NCI-H446 (cell line): ENCODE measurements around the gene NIPBL.
"Not testable (repeated sequence)": the region's sequence is repeated elsewhere in the genome, so short reads cannot be mapped to it uniquely, and the experiment has no call there.

Experiments
- DNase-seq, 2 experiments: peaks; one replicate each; lab custom pipeline; 2025; lab: John Stamatoyannopoulos, UW

Gene NIPBL

GRCh38 chr5:36946101-36946500, 69.5 kb downstream of the NIPBL start:
- no peak for DNase-seq

DNA sequence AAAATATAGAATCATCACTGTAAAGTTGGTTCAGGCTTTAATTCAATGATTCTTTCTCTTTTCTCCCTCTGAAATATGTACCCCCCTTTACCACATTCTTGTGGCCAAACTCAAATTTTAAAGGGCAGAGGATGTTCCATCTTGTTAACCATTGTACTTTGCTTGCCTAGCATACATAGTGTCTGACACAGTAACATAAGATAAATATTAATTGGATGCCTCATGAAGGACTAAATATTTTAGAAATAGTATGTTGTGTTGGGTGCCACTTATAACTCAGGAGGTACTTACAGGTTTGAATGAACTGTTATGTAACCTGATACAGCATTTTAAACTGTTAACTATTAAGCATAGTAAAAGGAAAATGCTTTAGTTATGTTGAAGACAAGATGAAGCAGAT, 71.5 kb downstream of the NIPBL start:
- DNase-seq: no peak

GRCh38 chr5:36948650-36949049, 72.1 kb downstream of the NIPBL start:
- DNase-seq: no peak

GRCh38 chr5:36949593-36949992, 73.0 kb downstream of the NIPBL start:
- no peak for DNase-seq

DNA sequence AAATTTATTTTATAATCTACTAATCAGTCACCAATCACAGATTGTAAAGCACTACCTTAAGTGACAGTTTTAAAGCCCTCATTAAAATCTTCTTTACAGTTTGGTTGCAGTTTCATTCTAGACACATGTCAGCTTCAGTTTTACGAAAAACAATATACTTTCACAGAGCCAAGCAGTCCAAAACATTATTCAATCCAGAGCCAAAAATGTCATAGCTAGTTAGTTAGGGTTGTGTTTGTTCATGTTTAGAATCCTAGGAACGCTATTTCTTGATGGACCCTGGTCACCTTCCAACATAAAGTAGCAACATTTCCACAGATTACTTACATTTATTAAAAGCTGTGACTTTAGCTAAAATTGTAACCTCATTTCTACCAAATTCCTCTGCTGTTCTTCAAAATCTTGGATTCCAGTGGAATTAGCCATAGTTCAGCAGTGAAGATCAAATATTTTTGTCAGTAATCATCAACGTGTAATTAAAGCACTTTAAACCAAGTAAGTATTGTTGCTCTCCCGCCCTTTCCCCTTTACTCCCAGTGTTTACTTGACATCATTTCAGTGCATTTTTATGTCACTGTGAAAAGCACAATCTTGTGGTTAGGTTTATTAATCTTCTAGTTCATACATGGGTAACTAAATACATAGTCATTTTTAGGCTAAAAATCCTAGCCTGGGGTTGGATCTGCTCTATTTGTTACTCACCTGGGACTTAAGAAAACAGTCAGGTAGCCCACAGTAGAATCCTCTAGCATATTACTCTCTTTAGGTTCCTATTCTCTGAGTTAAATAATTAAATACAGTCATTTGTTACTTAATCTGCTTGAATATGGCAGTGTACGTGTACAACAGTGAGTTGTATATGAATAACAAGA, 74.3 kb downstream of the NIPBL start:
- no peak for DNase-seq

- no peak for DNase-seq
Observed at GRCh38 chr5:36953043-36953442, 76.5 kb downstream of the NIPBL start.

DNA sequence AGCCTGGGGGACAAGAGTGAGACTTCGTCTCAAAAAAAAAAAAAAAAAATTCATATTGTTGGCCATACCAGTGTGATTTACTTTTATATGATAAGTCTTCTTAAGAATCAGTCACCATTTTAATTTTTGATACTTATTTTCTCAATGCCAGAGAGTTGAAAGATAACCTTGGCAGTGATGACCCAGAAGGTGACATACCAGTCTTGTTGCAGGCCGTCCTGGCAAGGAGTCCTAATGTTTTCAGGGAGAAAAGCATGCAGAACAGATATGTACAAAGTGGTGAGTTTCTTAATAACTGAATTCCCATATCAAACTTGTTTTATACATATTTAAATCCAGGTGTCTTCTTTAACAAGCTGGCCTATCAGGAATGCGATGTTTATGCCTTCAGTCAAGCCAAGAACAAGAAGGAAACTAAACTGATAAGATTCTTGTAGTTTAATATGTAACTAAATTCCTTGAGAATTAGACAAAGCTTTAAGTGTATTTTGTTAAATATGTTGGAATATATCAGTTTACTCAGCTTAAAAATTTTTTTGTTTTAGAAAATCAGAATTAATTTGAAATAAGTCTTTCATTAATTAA, 81.5 kb downstream of the NIPBL start:
- DNase-seq: no peak

DNA sequence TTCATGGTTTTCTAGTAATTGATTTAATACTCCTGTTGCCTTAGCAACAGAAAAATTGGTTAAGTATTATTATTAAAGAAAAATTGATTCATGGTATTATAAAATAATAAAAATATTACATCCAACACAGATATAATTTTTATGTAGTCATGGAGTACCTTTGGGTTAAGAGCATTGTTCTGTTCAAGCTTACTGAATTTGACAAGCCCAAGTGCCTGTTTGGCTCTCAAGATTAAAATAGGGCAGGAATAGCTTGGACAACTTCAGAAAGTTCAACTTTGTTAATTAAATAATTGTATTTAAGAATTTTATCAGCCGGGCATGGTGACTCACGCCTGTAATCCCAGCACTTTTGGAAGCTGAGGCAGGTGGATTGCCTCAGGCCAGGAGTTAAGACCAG, 82.0 kb downstream of the NIPBL start:
- DNase-seq: no peak

- DNase-seq: no peak
Observed at GRCh38 chr5:36965179-36965578, 88.6 kb downstream of the NIPBL start.

- no peak for DNase-seq
Observed at GRCh38 chr5:36969700-36970395, 93.3 kb downstream of the NIPBL start.

- DNase-seq: no peak
Observed at GRCh38 chr5:36978196-36978595, 101.6 kb downstream of the NIPBL start.

- DNase-seq: no peak
Observed at GRCh38 chr5:36982146-36982545, 105.6 kb downstream of the NIPBL start.

DNA sequence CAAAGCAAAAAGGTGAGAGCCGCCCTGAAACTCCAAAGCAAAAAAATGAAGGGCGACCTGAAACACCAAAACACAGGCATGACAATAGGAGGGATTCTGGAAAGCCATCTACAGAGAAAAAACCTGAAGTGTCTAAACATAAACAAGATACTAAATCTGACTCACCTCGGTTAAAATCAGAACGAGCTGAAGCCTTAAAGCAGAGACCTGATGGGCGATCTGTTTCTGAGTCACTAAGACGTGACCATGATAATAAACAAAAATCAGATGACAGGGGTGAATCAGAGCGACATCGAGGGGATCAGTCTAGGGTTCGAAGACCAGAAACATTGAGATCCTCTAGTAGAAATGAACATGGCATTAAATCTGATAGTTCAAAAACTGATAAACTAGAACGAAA, 108.8 kb downstream of the NIPBL start:
- DNase-seq: no peak

DNA sequence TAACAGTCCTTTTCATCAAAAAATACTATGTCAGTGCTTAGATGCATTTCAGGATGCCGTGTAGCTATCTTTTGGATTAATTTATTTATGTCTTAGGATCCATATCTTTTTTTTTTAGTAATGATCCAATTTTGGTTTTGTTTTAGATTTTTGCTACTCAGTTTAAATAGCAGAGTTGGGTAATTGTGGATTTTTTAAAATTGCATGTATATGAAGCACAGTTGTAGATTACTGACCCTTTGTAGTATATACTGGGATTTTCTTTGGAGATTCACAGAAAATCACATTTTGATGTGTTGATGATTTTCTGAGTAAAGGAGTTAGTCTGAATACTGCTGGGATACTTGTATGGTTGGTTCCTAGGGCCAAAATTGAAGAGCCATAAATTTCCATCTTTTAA, 111.8 kb downstream of the NIPBL start:
- DNase-seq: no peak

- no peak for DNase-seq
Observed at GRCh38 chr5:36998578-36998977, 122.0 kb downstream of the NIPBL start.

DNA sequence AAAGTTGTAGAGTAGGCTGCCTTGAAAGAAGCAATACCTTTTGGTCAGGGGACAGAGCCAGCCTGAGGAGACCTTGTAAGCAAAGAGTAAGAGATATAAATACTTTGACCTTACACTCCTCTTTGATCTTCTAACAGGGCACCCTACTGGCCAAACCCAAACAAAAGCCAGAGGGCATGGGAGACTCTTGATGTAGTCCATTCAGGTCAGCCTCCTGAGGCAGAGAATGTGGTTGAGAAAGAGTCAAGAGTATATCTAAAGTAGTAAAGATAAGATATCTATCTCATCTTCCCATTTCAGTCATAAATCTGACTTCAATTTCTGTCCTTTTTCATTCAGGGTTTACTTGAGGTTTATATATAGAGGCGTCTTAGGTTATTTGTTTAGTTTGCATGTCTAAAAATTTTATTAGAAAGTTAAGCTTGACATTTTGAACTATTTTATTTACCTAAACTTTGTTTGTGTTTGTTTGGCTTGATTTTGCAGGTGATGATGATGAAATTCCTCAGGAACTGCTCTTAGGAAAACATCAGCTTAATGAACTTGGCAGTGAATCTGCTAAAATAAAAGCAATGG, 125.7 kb downstream of the NIPBL start:
- DNase-seq: no peak

GRCh38 chr5:37005252-37005651, 128.7 kb downstream of the NIPBL start:
- DNase-seq: no peak

DNA sequence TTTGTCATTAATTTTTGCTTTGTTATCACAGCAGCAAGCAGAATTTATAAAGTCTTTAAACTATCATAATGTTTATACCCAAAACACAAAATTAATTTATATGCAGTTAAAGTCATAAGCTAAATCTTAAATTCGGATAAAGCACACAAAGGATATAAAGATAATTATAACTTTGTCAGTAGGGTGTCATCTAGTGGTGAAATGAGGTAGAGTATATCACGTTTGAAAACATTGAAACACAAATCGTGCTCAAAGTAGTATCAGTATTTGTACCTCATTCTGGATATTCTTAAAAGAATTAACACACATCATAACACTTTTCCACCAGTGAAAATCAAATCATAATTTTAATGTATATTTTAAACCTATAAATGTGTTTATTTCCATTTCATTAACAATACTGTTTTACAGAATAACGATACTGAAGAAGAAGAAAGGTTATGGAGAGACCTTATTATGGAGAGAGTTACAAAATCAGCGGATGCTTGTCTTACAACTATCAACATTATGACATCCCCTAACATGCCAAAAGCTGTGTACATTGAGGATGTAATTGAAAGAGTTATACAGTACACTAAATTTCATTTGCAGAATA, 129.5 kb downstream of the NIPBL start:
- DNase-seq: peak; percentile 41 to 53

- DNase-seq: not testable (repeated sequence)
Observed at GRCh38 chr5:37013181-37013580, 136.6 kb downstream of the NIPBL start.

GRCh38 chr5:37014321-37014720, 137.8 kb downstream of the NIPBL start:
- no peak for DNase-seq

GRCh38 chr5:37015795-37016666, 139.5 kb downstream of the NIPBL start:
- DNase-seq: no peak
